C4-2B (cell line): Measurements from ENCODE around the gene KLHL2.
"Not testable (repeated sequence)": the region's sequence is repeated elsewhere in the genome, so short reads cannot be mapped to it uniquely, and the experiment has no call there.

ENCODE experiments used
- ZFX ChIP-seq: fragments of 450-650 bp; IDR thresholded peaks from 2 replicates; pipeline ENCODE4 v1.6.1; 2017
- TF ChIP-seq, protein P1 (sequence below): fragments of 450-650 bp; conservative IDR thresholded peaks from 2 replicates; pipeline ENCODE4 v1.5.1; 2017; ENCODE audit warnings: mild to moderate bottlenecking

- TF ChIP-seq, protein P1, sequence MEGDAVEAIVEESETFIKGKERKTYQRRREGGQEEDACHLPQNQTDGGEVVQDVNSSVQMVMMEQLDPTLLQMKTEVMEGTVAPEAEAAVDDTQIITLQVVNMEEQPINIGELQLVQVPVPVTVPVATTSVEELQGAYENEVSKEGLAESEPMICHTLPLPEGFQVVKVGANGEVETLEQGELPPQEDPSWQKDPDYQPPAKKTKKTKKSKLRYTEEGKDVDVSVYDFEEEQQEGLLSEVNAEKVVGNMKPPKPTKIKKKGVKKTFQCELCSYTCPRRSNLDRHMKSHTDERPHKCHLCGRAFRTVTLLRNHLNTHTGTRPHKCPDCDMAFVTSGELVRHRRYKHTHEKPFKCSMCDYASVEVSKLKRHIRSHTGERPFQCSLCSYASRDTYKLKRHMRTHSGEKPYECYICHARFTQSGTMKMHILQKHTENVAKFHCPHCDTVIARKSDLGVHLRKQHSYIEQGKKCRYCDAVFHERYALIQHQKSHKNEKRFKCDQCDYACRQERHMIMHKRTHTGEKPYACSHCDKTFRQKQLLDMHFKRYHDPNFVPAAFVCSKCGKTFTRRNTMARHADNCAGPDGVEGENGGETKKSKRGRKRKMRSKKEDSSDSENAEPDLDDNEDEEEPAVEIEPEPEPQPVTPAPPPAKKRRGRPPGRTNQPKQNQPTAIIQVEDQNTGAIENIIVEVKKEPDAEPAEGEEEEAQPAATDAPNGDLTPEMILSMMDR = not testable (repeated sequence)
- TF ChIP-seq ZFX = not testable (repeated sequence)
Observed at GRCh38 chr4:165284697-165285096, 77.3 kb downstream of the KLHL2 start.
